ENCODE measurements around the gene PDE11A. TPM values are rescaled to one million over a fixed set of nuclear protein-coding genes. Genes with fewer than 3 reads are reported as not detected.

Gene PDE11A
- polyA plus RNA-seq, 1 experiment = 0.53 TPM

DNA sequence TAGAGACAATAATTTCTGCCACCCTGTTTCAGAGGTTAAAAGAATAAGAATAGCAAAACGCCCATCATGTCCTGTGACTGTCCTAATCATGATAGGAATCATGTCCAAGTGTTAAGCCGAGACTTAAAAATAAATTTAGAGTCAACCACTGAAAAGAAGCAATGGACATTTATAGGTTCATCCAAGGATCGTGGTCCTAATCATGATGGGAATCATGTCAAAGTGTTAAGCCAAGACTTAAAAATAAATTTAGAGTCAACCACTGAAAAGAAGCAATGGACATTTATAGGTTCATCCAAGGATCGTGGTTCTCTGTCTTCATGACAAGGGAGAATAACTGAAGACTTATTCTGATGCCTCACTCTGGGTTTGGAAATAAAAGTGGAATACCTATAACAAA lies 73.6 kb downstream of the PDE11A start:
- ChIA-PET CTCF (interaction anchor here (2.3 kb wide), 1 partner anchor 15 kb away, joined by 6 read pairs; no protein-coding TSS in a partner anchor), POLR2A (no interaction called here)
- no peak for DNase-seq (ENCODE audit: low read depth)
- no peaks in the 10 kb centered on the region for H3K27me3 ChIP-seq (ENCODE audit: control insufficient read depth, insufficient read depth, low read length)
- H3K36me3 ChIP-seq (ENCODE audit: control insufficient read depth, insufficient read depth, low read length) = no peaks in the 10 kb centered on the region
- no peak overlapping the region for H3K4me3 ChIP-seq (ENCODE audit: low read depth, low read length)
- TF ChIP-seq, protein P1, sequence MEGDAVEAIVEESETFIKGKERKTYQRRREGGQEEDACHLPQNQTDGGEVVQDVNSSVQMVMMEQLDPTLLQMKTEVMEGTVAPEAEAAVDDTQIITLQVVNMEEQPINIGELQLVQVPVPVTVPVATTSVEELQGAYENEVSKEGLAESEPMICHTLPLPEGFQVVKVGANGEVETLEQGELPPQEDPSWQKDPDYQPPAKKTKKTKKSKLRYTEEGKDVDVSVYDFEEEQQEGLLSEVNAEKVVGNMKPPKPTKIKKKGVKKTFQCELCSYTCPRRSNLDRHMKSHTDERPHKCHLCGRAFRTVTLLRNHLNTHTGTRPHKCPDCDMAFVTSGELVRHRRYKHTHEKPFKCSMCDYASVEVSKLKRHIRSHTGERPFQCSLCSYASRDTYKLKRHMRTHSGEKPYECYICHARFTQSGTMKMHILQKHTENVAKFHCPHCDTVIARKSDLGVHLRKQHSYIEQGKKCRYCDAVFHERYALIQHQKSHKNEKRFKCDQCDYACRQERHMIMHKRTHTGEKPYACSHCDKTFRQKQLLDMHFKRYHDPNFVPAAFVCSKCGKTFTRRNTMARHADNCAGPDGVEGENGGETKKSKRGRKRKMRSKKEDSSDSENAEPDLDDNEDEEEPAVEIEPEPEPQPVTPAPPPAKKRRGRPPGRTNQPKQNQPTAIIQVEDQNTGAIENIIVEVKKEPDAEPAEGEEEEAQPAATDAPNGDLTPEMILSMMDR (IDR thresholded peaks at IDR 0.05; ENCODE audit: insufficient read depth, low read depth, low read length) = no peak

DNA sequence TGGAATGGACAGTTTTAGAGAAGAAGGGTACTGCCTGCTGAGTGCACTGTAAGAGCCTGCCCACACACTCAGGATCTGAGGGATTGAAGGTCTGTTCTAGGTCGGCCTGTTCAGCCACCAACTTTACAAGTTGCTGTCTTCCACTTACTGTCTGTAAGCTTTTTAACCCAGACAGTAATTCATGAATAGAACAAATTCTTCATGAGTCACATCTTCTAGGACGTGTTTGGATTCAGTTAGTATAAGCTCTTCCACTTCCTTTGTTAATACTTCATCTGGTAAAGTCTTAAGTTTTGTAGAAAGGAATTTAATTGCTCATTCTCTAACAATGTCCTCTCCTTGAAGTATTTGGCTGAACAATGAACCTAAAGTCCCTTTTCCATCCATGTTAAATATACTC lies 74.6 kb downstream of the PDE11A start:
- CTCF ChIA-PET = interaction anchor here (2.3 kb wide), 1 partner anchor 14 kb away, joined by 6 read pairs; no protein-coding TSS in a partner anchor
- POLR2A ChIA-PET = no interaction called here
- peak; percentile 78 for DNase-seq (ENCODE audit: low read depth)
- Histone ChIP-seq H3K4me3 (ENCODE audit: low read depth, low read length) (no peak overlapping the region), H3K36me3 (ENCODE audit: control insufficient read depth, insufficient read depth, low read length) (no peaks in the 10 kb centered on the region), H3K27me3 (ENCODE audit: control insufficient read depth, insufficient read depth, low read length) (no peaks in the 10 kb centered on the region)
- TF ChIP-seq, protein P1 (IDR thresholded peaks at IDR 0.05; ENCODE audit: insufficient read depth, low read depth, low read length) = no peak

DNA sequence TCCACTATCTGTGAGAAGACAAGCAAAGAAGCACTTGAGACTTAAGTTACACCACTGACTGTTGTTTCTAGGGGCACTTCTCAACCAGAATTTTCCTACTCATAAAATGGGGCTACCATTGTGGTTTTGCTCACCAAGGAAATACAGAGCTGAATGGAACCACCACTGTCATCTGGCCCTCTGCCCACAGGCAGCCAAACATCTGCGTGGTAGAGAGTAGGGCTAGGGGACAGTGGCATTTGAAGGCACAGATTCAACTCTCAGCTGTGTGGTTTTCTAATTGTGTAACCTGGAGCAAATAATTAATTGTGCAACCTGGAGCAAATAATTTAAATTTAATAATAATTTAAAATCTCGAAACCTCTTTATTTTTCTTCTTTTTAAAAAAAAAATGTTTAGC lies 79.6 kb downstream of the PDE11A start:
- no peak for DNase-seq (ENCODE audit: low read depth)
- TF ChIP-seq, protein P1 (IDR thresholded peaks at IDR 0.05; ENCODE audit: insufficient read depth, low read depth, low read length) = no peak
- CTCF ChIA-PET = interaction anchor here (0.7 to 1.1 kb wide), 4 partner anchors 9 to 404 kb away, joined by 3 to 4 read pairs (median 3); no protein-coding TSS in a partner anchor
- H3K4me3 ChIP-seq (ENCODE audit: low read depth, low read length) = no peak overlapping the region
- H3K27me3 ChIP-seq (ENCODE audit: control insufficient read depth, insufficient read depth, low read length) = no peaks in the 10 kb centered on the region
- POLR2A ChIA-PET = no interaction called here
- H3K36me3 ChIP-seq (ENCODE audit: control insufficient read depth, insufficient read depth, low read length) = no peaks in the 10 kb centered on the region

DNA sequence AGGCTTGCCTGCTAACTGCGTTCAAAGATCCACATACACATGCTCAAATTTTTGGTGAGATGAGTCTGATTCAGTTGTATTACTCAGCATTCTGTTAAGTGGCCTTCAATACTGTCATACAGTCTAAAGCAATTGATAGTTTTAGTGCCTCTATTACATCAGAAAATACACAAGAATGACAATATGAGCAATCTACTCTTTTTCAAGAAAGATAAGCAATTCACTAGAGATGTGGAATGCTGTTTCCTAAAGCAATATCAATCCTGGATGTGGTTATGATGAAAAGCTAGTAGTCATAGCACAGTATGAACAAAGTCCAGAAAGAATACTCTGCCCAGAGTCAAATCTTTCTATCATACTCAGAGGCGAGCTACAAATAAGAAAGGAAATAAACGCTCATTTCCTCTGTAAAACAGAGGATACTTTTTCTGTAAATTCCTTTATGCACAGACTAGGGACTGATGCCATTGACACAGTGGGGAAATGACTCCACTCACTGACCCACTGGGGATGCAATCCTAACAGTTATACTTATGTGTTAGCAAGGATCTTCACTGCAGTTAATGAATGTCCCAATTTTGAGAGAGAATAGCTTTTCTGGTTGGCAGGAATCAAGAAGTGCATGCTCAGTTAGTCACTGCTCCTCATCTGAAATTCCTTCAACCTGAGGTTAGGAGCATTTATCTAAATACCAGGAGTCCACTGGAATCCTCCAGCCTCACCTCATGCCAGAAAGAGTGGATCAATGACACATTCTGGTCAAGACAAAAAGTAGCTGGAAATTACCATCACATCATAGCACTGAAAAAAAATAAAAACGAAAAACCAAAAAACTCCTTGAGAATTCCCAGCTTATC lies 83.3 kb downstream of the PDE11A start:
- no peak overlapping the region for H3K4me3 ChIP-seq (ENCODE audit: low read depth, low read length)
- H3K27me3 ChIP-seq (ENCODE audit: control insufficient read depth, insufficient read depth, low read length) = no peaks in the 10 kb centered on the region
- TF ChIP-seq, protein P1 (IDR thresholded peaks at IDR 0.05; ENCODE audit: insufficient read depth, low read depth, low read length) = no peak
- no peak for DNase-seq (ENCODE audit: low read depth)
- no peaks in the 10 kb centered on the region for H3K36me3 ChIP-seq (ENCODE audit: control insufficient read depth, insufficient read depth, low read length)
- ChIA-PET CTCF (interaction anchor here (0.6 to 1.6 kb wide), 4 partner anchors 84 to 480 kb away, joined by 3 to 4 read pairs (median 3); no protein-coding TSS in a partner anchor), POLR2A (no interaction called here)

DNA sequence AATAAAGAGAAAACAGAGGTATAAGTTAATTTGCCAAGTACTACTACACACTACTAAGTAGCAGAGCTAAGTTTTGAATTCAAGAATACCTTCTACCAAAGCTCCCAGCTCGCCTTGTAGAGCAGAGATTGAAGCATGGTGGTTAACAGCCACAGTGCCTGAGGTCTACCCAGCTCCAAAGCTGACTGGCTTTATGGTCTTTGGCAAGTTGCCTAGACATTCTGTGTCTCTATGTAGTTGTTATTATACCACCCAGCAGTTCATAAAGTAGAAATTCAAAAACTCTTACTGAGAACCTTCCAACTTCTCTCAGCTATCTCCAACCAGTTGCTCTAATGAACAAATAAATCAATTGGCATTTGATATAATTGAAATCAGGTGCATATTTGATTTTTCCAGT lies 87.8 kb downstream of the PDE11A start:
- Histone ChIP-seq H3K36me3 (ENCODE audit: control insufficient read depth, insufficient read depth, low read length) (no peaks in the 10 kb centered on the region), H3K4me3 (ENCODE audit: low read depth, low read length) (no peak overlapping the region), H3K27me3 (ENCODE audit: control insufficient read depth, insufficient read depth, low read length) (no peaks in the 10 kb centered on the region)
- TF ChIP-seq, protein P1 (IDR thresholded peaks at IDR 0.05; ENCODE audit: insufficient read depth, low read depth, low read length) = no peak
- ChIA-PET CTCF (interaction anchor here (1.2 to 3.6 kb wide), 4 partner anchors 11 to 131 kb away, joined by 3 to 40 read pairs (median 4); partner anchors contain the start of gene RBM45), POLR2A (no interaction called here)
- no peak for DNase-seq (ENCODE audit: low read depth)

Data from BJ (cell line).